ENCODE data around the gene PCNP. TPM values are rescaled to one million over a fixed set of nuclear protein-coding genes. Genes with fewer than 3 reads are reported as not detected.

The PCNP gene
- total and polyA plus RNA-seq, 9 of the 15 experiments (the other 6 are each of a cell fraction or from before 2014, with no cell fraction given) = 54.3 to 170 (median 150) TPM

GRCh38 chr3:101635954-101636798, 62.2 kb downstream of the PCNP start (continued):
- TF ChIP-seq GTF2E2 (tag; IDR thresholded peaks at IDR 0.05) = no peak
- no peak for TF ChIP-seq SIRT6 (IDR thresholded peaks at IDR 0.05; ENCODE audit: low read depth, low read length)
- TF ChIP-seq MBD1 (CRISPR knock-in tag; IDR thresholded peaks at IDR 0.05) = no peak
- TF ChIP-seq UBTF (IDR thresholded peaks at IDR 0.05; ENCODE audit: borderline replicate concordance in 1 of 2, low read depth in 2 of 2, low read length in 2 of 2) = peak in 1 of 2 experiments; percentile 27; a peak in 1 of 4 replicates
- TF ChIP-seq TRIM28 (IDR thresholded peaks at IDR 0.05) = no peak
- no peak for TF ChIP-seq TCFL5 (CRISPR knock-in tag; conservative IDR thresholded peaks at IDR 0.05)
- TF ChIP-seq ZNF184 (CRISPR knock-in tag; IDR thresholded peaks at IDR 0.05) = no peak
- TF ChIP-seq POLR2AphosphoS2 (IDR thresholded peaks at IDR 0.05; ENCODE audit: low read length) = no peak
- TF ChIP-seq SMARCC2 (IDR thresholded peaks at IDR 0.05; ENCODE audit: low read depth) = no peak
- TF ChIP-seq CBFB (CRISPR knock-in tag; IDR thresholded peaks at IDR 0.05) = no peak
- TF ChIP-seq ARID2 (IDR thresholded peaks at IDR 0.05) = no peak
- no peak for TF ChIP-seq HDAC2 (IDR thresholded peaks at IDR 0.05)
- no peak for TF ChIP-seq ZNF277 (CRISPR knock-in tag; IDR thresholded peaks at IDR 0.05; ENCODE audit: borderline replicate concordance)
- TF ChIP-seq MTF1 (CRISPR knock-in tag; IDR thresholded peaks at IDR 0.05; ENCODE audit: borderline replicate concordance) = no peak
- no peak for TF ChIP-seq TBP (optimal IDR thresholded peaks at IDR 0.05; ENCODE audit: low read depth, low read length)
- no peak for TF ChIP-seq C11orf30 (IDR thresholded peaks at IDR 0.05; ENCODE audit: low read depth)
- TF ChIP-seq ZNF445 (CRISPR knock-in tag; IDR thresholded peaks at IDR 0.05; ENCODE audit: low read depth) = no peak
- peak; percentile 10 for TF ChIP-seq KDM5B (IDR thresholded peaks at IDR 0.05; ENCODE audit: insufficient replicate concordance, low read depth, low read length)
- TF ChIP-seq BCLAF1 (IDR thresholded peaks at IDR 0.05; ENCODE audit: borderline replicate concordance in 1 of 2, control insufficient read depth in 1 of 2, low read depth in 2 of 2, low read length in 1 of 2) = no peak

All from K562 (cell line).